Loucy (cell line): Measurements from ENCODE around the gene SLC7A6OS.

Experiments used
- H2AFZ ChIP-seq: fragments of 200-600 bp; sonication (generic); 2 replicates; pipeline ENCODE4 v1.6.0; 2016; ENCODE audit warnings: antibody characterized with exemption, mild to moderate bottlenecking, low read length, moderate library complexity
- H3F3A ChIP-seq: fragments of 200-600 bp; 2 replicates; pipeline ENCODE4 v1.6.0; 2016; ENCODE audit warnings: antibody characterized with exemption, low read depth, mild to moderate bottlenecking
- H3K27me3 ChIP-seq: fragments of 200-600 bp; sonication (generic); 2 replicates; pipeline ENCODE4 v1.6.1; 2014; ENCODE audit warnings: low read length, mild to moderate bottlenecking; ENCODE audit not compliant: insufficient read depth, poor library complexity, severe bottlenecking
- H3K36me3 ChIP-seq: fragments of 200-600 bp; sonication (generic); 2 replicates; pipeline ENCODE4 v1.6.1; 2016; ENCODE audit warnings: low read length; ENCODE audit not compliant: insufficient read depth
- H3K4me1 ChIP-seq: fragments of 200-600 bp; sonication (generic); 2 replicates; pipeline ENCODE4 v1.5.1; 2014; ENCODE audit warnings: low read length, mild to moderate bottlenecking; ENCODE audit not compliant: insufficient read depth, poor library complexity, severe bottlenecking
- H3K4me2 ChIP-seq: fragments of 200-600 bp; sonication (generic); 2 replicates; pipeline ENCODE4 v1.6.0; 2014; ENCODE audit warnings: antibody characterized with exemption, low read length, low read depth, mild to moderate bottlenecking; ENCODE audit not compliant: poor library complexity, severe bottlenecking
- H3K4me3 ChIP-seq: fragments of 200-600 bp; sonication (generic); 2 replicates; pipeline ENCODE4 v1.5.1; 2014; ENCODE audit warnings: low read length, mild to moderate bottlenecking, mixed read lengths; ENCODE audit not compliant: poor library complexity, severe bottlenecking
- H3K79me2 ChIP-seq: fragments of 200-600 bp; sonication (generic); 2 replicates; pipeline ENCODE4 v1.6.1; 2014; ENCODE audit warnings: low read length; ENCODE audit not compliant: insufficient read depth
- H3K9ac ChIP-seq: fragments of 200-600 bp; sonication (generic); 2 replicates; pipeline ENCODE4 v1.6.0; 2014; ENCODE audit warnings: mild to moderate bottlenecking, low read depth, low read length, moderate library complexity; ENCODE audit not compliant: poor library complexity, severe bottlenecking
- H3K9me2 ChIP-seq: fragments of 200-600 bp; sonication (generic); replicated peaks from 2 replicates; pipeline ENCODE4 v1.6.1; 2016; ENCODE audit warnings: low read depth, low read length, mixed read lengths
- H3K9me3 ChIP-seq: fragments of 200-600 bp; sonication (generic); 2 replicates; pipeline ENCODE4 v1.6.1; 2014; ENCODE audit warnings: mild to moderate bottlenecking, antibody characterized with exemption, low read length, low read depth; ENCODE audit not compliant: insufficient read depth
- H4K20me1 ChIP-seq: fragments of 200-600 bp; sonication (generic); 2 replicates; pipeline ENCODE4 v1.6.0; 2014; ENCODE audit warnings: antibody characterized with exemption, low read length, mild to moderate bottlenecking; ENCODE audit not compliant: insufficient read depth, poor library complexity, severe bottlenecking
- CTCF ChIP-seq: fragments of 200-600 bp; sonication (generic); conservative IDR thresholded peaks from 2 replicates; pipeline ENCODE4 v1.5.1; 2014; ENCODE audit warnings: mild to moderate bottlenecking, antibody characterized with exemption, low read length
- EZH2phosphoT487 ChIP-seq: fragments of 200-600 bp; IDR thresholded peaks from 2 replicates; pipeline ENCODE4 v1.6.1; 2018; ENCODE audit warnings: antibody characterized with exemption, mild to moderate bottlenecking, moderate library complexity, borderline replicate concordance

Gene SLC7A6OS

GRCh38 chr16:68300734-68301459, 9.8 kb downstream of the SLC7A6OS start:
- H3K79me2 ChIP-seq = peaks cover 7% of the 10 kb centered on the region
- peaks cover 90% of the 10 kb centered on the region for H3K36me3 ChIP-seq
- no peak overlapping the region for H2AFZ ChIP-seq
- no peak overlapping the region for H3K9ac ChIP-seq
- no peaks in the 10 kb centered on the region for H3K4me1 ChIP-seq
- no peak overlapping the region for H3K4me2 ChIP-seq
- no peaks in the 10 kb centered on the region for H3K27me3 ChIP-seq
- H3K9me2 ChIP-seq = no peaks in the 10 kb centered on the region
- H3F3A ChIP-seq = no peaks in the 10 kb centered on the region
- H4K20me1 ChIP-seq = peaks cover 5% of the 10 kb centered on the region
- H3K4me3 ChIP-seq = no peak overlapping the region
- no peaks in the 10 kb centered on the region for H3K9me3 ChIP-seq
- TF ChIP-seq CTCF (no peak), EZH2phosphoT487 (no peak)

- no peaks in the 10 kb centered on the region; the same call in 1 of the 2 replicates for H3K79me2 ChIP-seq
- H3K36me3 ChIP-seq = peaks cover 92% of the 10 kb centered on the region
- no peak overlapping the region for H3K4me2 ChIP-seq
- no peak overlapping the region for H3K4me3 ChIP-seq
- no peaks in the 10 kb centered on the region for H3K9me3 ChIP-seq
- H3K4me1 ChIP-seq = no peaks in the 10 kb centered on the region
- H4K20me1 ChIP-seq = peaks cover 3% of the 10 kb centered on the region
- no peaks in the 10 kb centered on the region for H3F3A ChIP-seq
- TF ChIP-seq CTCF (no peak), EZH2phosphoT487 (no peak)
- H3K9ac ChIP-seq = no peak overlapping the region
- no peak overlapping the region for H2AFZ ChIP-seq
- no peaks in the 10 kb centered on the region for H3K9me2 ChIP-seq
- no peaks in the 10 kb centered on the region for H3K27me3 ChIP-seq
Measured at GRCh38 chr16:68299571-68300453, 10.9 kb downstream of the SLC7A6OS start.

GRCh38 chr16:68298907-68299561, 11.7 kb downstream of the SLC7A6OS start:
- H3K9me2 ChIP-seq = no peaks in the 10 kb centered on the region
- no peak overlapping the region for H2AFZ ChIP-seq
- no peak overlapping the region for H3K4me3 ChIP-seq
- no peaks in the 10 kb centered on the region for H3K4me1 ChIP-seq
- H3K9me3 ChIP-seq = no peaks in the 10 kb centered on the region
- no peaks in the 10 kb centered on the region for H3K27me3 ChIP-seq
- peaks cover 96% of the 10 kb centered on the region for H3K36me3 ChIP-seq
- no peaks in the 10 kb centered on the region; the same call in 1 of the 2 replicates for H3K79me2 ChIP-seq
- H4K20me1 ChIP-seq = peaks cover 2% of the 10 kb centered on the region
- H3K4me2 ChIP-seq = no peak overlapping the region
- H3K9ac ChIP-seq = no peak overlapping the region
- no peaks in the 10 kb centered on the region for H3F3A ChIP-seq
- no peak for TF ChIP-seq EZH2phosphoT487
- no peak for TF ChIP-seq CTCF
